HuH-7.5 (cell line): Measurements from ENCODE around the gene ATRIP.
A peak's percentile ranks its signal among the peaks of the same experiment; 100 is the strongest.

Experiments used
- DNase-seq: peaks from one replicate; pipeline ENCODE4 v3.0.0; 2011; ENCODE audit warnings: low spot score

The ATRIP gene

DNA sequence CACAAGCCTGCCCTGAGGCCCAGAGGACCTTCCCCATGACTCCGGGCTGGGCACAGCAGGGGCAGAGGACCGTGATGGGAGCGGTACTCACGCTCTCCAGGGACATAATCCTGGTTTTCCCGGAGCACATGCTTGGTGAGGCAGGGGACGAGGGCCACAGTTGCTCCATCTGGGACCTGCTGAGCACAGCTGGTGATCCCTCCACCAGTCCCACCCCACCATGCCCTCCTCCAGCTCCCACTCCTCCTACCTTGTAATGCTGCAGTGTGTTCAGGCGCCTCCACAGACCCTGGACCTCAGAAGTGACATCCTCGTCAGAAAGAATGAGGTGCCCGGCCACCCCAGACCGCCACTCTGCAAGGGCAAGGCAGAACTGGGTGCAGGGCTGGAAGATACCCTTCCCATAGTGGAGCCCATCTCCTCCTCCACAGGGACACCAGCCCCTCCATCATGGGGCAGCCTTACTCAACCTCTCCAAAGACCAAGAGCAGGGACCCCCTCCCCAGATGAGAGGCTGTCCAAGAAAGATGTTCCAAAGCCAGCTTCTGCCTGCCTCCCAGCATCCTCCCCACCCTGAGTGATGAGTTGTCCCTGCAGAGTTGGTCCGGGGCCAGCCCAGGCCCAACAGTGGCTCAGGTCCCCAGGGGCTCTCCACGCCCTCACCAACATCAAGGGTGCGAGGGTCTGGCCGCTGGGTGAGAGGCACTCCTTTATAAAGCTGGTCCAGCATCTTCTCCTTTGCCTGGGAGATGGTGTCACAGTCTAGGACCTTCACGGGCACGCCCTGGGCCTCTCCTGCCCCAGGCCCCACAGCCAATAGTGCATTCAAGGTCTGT lies 36.1 kb upstream of the ATRIP start:
- peak; percentile 8 for DNase-seq

DNA sequence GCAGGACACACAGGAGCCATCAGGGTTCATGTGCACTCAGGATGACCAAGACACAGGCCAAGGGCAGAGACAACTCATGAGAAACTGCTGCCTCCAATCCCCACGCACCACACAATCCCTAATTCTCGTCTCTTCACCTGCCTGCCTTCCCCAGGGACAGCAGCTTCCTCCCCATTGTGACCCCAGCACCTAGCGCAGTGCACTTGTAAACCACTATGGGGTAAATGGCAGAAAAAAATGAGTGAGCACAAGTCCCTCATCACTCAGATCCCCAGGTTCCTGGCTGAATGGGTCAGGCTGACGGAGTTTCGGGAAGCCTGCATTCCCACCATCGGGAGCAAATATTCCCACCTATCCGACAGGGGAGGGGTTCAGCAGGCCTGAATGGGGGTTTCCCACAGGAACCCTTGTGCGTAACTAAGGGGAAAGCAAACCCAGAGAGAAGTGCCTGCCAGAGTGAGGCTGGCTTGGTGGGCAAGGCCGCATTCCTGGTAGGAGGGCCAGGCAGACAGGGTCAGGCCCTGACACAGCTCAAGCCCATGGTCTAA lies 35.4 kb upstream of the ATRIP start:
- no peak for DNase-seq

DNA sequence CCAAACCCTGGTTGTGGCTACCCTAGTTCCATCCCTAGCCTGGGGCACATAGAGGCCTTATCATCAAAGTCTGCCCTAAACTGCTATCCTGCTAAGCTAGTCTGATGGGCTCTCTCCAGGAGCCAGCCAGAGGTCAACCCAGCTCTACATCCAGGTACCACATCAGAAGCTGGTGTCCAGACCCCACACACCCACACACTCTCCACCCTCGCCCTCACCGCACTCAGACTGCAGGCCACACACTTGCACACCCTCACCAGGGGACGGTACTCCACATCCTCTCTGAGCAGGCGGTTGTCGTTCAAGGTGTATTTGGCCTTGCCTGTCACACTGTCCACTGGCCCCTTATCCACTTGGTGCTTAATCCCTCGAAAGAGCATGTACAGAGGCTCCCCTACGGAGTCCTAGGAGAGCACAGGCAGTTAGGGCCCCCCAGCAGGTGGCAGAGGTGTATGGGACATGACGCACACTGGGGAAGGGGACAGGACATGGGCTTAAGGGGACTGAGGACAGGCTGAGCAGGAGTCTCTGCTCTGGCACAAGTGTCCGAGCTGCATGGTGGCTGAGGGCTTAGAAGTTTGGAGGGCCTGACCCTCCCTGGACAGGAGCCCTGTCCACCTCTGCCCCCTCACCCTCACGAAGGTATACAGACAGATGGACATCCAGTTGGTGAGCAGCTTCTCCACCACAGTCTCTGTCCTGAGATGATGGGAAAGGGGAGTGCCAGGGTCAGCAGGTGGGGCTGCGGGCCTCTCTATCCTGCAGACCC lies 34.7 kb upstream of the ATRIP start:
- DNase-seq: peak; percentile 10

DNA sequence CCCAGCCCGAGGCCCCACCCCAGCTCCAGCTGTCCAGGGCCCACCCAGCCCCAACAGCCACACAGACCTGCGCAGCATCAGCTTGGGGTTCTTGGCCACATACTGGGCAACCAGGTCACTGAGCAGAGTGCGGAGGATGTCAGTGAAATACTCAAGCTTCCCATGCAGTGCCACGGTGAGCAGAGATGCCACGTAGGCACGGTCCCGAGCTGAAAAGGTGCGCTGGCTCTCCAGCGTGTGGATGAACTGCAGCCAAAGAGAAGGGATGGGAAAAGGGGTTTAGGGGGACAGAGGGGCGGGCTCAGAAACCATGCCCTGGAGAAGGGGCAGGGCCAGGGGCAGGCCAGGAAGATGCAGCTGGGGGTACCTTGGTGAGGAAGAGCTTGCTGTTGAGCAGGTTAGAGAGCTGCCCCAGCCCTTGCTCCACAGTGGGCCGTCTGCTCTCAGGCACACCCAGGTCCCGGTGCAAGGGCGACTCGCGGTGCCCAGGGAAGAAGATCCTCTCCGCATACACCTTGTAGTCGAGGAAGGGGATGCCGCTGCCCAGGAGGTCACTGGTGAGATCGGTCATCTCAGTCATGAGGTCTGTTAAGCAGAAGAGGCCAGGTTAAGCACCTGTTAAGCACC lies 34.0 kb upstream of the ATRIP start:
- no peak for DNase-seq

DNA sequence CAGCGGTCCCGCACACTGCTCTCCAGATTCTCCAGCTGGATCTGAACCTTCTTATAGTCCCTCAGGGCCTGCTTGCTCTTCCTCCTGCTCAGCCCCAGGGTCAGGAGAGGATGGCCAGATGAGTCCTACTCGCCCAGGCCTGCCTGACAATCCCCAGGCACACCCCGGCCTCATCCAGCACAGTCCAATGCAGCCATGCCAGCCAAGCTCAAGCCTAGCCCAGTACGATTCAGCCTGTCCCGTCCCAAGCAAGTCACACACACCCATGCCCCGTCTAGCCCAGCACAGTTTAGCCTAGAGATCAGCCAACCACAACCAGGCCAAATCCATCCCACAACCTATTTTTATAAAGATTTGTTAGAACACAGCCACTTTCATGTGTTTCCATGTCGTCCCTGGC lies 33.5 kb upstream of the ATRIP start:
- no peak for DNase-seq

DNA sequence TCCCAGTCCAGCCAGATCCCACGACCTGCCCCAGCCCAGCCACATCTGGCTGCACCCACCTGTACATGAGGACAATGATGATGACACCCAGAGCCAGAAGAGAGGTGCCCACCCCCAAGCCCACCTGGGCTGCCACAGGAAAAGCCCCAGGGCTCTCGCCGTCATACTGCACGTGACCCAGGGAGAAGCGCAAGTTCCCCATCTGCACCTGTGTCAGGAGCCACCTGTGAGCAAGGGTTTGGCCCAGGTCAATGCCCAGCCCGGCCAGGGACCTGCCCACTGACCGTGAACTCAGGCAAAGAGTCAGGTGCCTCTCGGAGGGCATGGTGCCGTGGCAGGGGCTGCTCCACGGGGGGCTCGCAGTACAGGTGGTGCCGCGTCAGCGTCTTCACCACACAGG lies 32.9 kb upstream of the ATRIP start:
- DNase-seq: no peak

DNA sequence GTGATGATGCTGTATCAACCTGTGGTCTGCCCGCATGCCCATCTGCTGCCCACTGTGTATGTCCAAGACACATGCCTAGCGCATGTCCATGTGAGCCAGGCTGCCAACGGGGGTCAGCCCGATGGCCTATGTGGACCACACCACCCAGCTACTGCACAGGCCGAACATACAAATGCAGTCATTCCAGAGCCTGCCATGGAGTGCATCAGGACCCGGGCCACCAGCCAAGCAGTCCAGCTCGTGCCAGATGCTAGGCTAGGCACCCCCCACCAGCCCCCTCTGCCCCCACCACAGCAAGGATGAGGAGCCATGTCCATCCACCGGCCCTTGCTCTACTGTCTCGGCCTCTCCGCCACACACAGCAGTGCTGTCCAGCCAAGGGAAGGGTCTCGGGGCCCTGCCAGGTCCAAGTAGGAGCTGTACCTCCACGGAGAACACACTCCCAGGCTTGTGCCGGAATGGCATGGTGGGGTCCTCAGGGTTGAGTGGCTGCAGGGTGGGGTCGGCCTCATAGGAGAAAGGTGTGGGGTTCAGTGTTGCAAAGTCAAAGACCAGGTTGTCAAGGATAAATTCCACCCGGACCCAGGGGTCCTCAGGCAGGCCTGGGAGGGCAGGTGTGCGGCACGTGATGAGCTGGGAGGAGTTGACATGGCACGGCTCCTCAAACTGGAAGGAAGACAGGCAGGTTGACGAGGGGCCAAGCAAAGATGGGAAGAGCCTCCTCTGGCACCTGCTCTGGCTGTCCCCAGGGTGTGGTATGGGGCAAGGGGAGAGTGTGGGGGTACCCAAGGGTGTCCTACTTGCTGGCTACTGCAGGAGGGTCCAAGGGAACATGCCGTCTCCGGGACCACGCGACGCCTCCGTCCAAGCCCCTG lies 31.9 kb upstream of the ATRIP start:
- DNase-seq: no peak

DNA sequence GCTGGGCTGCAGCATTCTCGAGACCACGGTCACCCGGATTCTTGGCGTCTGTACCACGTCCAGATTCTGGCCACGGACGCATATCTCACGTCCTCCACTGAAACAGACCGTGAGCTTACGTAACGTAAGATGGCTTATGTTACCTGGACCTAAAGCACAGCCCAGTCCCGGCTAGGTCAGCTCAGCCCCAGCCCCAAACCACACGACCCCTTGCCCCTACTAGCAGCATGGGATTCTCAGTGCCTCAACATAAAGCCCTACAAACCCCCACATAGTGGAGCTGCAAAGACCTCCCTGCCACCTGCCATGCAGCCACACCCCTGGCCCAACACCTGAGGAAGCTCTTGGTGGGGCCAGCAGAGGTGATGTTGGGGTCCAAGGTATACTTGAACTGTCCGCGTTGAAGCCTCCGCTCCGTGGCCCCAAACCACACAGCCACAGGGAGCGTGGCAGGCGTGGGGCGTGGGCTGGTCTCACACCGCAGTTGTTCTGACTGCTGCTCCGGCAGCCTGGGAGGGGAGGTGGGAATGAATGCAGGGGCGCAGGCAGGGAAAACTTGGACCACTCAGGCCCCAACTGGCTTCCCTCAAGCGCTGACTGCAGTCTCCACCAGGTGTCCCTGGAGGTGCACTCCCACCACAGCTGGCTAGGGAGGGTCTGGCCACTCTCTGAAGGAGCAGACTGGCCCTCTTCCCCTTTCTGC lies 31.1 kb upstream of the ATRIP start:
- DNase-seq: no peak

DNA sequence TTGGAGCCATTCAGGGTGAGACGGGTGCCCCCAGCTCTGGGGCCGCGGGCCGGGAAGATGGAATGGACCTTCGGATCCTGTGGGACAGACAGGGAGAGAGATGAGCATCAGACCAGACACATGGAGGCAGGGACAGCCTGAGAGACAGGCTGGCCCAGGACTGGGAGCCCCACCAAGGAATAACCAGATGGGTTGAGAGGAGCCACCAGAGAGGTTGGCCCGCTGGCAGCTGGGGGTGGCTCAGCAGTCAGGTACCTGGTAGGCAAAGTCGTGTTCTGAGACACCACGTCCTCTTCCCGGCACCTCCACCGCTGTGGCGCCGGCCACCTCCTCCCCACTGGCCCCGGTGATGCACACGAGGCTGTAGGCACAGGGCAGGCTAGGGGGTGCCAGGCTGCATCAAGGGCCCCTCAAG lies 30.4 kb upstream of the ATRIP start:
- DNase-seq: no peak

DNA sequence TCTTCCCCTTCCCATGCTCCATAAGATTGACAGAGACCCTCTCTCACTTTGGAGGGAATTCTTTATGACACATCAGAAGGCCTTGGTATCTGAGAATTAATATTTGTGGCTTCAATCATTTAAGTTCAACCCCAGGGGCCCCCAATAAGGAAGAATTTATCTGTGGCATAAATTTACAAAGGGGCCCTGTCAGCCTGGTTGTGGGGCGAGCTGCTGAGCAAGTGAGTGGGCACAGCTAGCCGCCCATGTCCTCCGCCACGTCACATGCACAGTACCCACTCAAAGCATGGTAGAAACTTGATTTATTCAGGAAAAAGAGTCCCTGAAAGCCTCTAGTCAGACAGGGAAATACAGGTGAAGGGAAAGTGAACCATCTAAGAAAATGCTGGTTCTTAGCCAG lies 30.0 kb upstream of the ATRIP start:
- no peak for DNase-seq

DNA sequence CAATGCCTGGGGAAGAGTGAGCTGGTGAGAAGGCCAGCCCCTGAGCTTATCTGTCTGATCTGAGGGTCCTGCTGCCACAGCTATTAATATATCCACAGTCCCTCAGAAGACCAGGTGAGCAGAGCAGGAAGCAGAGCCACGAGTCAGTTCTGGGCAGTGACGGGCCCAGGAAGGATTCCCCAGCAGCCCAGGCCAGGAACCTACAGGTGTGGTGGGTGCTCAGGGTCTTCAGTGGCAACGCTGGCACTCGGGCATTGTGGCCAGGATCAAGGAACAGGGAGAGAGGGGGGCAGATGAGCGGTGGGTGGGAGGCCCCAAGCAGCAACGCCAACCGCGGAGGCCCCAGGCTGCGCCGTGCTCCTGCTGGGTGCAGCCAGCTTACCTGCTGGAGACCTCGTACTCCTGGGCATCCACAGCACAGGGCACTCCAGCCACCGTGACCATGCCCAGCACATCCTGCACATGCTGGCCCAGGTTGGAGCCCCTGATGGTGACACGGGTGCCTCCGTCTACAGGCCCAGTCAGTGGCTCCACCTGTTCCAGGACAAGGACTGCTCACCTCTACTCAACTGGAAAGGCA lies 28.9 kb upstream of the ATRIP start:
- DNase-seq: no peak

DNA sequence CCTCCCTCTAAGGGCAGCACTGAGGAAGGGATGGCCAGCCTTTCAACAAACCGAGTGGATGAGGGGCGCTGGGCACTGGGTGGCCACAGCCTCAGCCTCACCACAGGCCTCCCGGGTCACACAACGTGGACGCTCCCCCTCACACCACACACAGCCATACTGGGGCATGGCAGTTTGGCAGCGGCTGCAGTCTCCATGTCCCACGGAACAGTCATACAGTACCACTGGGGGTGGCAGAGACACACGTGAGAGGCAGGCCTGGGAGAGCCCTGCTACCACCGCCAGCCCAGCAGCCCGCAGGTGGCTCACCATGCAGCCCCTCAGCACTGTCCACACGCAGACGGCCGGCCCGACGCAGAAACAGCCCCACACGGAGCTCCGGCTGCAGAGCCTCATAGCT lies 28.4 kb upstream of the ATRIP start:
- no peak for DNase-seq

DNA sequence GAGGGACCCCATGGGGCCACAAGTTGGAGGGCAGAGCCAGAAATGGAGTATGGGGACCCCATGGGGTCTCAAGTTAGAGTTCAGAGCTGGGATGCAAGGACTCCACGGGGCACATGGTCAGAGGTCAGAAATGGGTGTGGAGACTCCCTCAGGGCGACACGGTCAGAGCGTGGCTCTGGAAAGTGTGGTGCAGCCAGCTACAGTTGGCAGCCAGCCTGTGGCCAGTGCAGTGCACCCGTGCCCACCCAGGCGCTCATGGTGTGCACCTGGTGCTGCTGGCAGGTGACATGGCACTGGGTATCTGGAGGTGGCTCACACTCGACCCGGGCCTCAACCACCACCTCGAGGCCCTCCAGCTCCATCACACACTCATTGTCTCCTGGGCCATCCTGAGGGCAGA lies 27.9 kb upstream of the ATRIP start:
- DNase-seq: no peak

DNA sequence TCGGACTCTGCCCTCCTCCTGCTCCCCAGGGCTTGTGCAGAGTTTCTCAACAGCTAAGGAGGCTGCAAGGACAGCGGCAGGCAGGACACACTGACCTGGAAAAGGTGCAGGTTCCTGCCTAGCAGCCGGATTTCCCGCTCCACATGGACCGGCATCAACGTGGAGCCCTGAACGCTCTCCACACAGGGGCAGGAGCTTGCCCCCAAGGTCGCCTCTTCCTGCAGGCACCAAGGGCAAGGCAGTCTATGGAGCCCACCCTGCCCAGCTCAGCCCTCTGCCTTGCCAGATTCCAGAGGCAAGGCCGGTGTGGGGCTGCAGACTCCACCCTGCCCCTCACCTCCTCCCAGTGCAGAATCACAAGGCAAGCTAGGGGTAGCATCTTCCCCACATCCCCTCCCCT lies 27.4 kb upstream of the ATRIP start:
- DNase-seq: no peak

DNA sequence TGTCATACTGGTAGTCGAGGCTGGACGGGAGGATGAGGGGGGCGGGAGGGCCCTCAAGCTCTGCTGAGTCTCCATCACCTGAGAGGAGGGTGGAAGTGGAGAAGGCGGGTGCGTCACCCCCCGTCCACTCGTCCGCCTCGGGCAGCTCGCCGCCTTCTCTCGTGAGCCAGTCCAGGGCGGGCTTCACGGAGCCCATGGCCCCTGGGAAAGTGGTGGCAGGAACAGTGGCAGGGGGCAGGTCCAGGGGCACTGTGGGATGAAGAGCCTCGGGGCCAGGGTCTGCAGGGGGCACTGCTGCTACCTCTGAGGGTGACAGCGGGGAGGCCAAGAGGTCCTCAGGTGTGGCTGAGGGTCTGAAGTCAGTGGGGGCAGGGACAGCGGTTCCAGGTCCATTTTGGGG lies 26.9 kb upstream of the ATRIP start:
- DNase-seq: no peak

DNA sequence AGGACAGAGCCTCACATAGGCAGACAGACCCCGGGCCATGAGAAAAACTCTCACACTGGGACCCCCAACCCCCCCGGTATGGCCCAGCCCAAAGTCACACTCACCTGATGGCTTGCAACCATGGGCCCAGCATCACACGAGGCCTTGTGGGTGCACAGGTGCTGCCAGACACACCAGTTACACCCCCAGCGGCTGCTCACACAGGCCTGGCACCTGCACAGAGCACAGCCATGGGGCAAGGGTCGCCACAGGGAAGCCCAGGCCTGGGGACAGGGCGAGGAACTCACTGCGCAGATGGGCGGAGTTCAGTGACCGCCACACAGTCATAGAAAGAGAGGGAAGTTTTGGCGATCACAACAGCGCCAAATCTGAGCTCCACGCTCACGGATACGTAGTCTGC lies 26.0 kb upstream of the ATRIP start:
- DNase-seq: no peak

DNA sequence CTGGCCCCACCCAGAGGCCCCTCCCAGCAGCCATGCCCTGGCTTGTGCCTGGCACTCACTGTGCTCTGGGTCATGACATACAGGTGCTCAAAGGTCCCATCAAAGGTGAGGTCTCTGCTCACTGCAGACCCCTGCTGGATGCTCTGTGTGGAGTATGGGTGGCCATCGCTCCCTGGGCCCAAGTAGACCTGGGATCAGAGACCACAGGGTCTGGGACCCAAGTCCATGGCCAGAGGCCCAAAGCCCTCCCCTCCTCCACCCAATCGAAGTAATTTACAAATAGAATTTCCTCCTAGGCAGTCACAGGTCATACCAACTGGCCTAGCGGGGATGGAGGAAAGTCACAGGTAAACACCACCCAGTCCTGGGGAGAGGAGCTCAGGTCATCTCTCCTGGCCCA lies 24.3 kb upstream of the ATRIP start:
- no peak for DNase-seq

DNA sequence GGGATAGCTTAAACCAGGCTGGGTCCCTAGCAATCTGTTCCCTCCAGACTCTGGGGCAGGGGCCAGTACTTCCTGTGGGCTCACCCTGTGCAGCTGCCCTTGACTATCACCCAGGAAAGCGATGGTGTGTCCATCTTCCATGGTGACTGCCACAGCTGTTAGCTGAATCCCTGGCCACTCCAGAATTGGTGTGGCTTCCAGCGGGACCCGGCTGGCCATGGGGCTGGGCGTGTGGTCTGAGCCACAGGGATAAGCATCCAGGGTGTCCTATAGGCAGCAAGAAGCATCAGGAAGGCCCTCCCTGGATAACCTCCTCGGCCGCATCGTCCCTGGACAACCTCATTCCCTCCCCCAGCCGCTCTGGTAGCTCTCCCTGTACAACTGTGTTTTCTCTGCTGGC lies 23.9 kb upstream of the ATRIP start:
- DNase-seq: no peak

DNA sequence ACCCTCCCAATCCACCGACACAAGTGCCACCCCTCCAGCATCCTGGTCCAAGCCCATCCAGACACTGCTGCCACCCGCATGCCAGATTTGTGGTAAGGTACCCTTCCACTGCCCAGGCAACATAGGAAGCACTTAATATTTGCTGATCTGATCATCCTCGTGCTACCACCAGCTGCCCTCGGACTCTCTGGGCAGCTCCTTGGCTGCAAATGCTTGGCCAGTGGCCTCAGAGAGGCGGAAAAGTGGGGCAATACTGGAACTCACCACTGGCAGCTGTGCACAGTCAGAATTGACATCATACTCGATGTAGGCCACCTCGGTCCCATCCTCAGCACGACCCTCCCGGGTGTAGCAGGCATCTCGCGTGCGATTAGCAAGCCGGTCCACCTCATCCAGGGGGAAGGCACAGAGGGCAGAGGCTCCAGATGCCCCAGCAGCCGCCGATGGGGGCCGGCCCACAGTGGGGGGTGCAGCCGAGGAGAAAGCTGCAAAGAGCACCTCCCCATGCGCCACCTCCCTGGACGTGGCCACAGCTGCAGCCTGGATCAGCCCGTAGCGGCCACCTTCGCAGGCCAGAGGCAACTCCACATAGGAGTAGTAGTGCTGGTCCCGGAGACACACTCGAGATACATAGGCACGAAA lies 23.2 kb upstream of the ATRIP start:
- no peak for DNase-seq
